GM04504 (cell line): ENCODE data around the gene KDM4D.
"Not testable (repeated sequence)": the region's sequence is repeated elsewhere in the genome, so short reads cannot be mapped to it uniquely, and the experiment has no call there.

Experiments
- DNase-seq: peaks from one replicate; pipeline ENCODE4 v3.0.0-alpha.2; 2012; ENCODE audit warnings: low read depth

Gene KDM4D

DNA sequence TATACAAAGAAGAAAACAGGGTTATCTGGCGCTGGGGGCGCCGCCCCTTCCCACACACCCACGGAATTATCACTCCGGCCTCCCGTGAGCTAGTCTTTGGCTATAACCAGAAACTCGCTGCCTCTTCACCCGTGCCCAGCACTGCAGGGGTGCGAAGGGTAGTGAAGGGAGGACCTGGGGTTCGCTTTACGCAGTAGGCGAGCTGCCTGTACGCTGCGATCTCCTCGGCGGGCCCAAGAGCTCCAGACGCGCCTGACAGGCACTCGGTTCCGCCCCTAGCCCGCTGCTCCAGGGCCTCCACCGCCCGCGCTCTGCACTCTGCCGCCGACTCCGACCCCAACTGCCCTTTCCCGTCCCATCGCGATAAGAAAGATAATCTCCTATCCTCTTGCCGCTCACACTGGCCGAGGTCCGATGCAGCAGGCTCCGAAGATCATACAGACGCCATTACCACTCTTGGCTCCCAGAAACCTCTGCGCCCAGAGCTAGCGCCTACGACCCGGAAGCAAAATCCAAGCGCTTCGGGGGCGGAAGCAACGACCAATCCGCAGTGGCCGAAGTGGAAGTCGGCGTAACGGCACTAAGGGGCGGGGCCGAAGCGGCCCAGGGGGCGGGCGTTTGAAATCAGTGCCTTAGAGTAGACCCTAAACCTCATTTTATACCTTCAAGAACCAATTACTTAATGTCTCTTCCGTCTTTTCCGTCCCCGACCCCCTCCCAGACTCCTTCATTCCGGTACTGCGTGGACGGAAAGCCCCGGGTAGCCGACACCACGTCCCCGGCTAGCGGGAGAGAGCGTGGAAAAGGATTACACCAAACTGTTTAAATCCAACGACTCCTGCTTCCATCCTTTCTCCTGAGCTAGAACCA, at the start of gene KDM4D, which contains the start of gene CWC15:
Gene KDM4D (plus strand): TSS at position 611 of the 870 bp plus-strand sequence. CDS start 23,664 bp downstream, outside the sequence.
Gene CWC15 (minus strand): TSS at position 458 of the 870 bp plus-strand sequence. CDS start 1,371 bp downstream, outside the sequence.
- DNase-seq = peak; percentile 83

DNA sequence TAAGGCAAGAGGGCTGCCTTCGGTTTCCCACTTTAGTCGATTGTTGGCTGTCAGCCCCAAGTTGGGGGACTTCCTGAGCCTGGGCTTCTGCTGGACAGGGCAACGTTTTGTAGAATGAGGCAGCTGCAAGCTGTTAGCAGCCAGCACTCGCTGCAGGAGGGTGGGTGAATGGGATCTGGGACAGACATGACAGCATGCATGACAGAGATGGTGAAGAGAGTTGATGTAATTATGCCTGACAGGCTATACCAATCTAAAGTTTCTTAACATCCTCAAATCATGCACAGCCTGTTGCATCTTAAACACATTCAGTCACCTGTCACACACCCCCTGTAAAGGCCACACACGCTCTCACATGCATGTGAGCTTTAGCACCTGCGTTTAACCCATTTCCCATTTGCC, 49.3 kb upstream of the KDM4D start:
- no peak for DNase-seq

DNA sequence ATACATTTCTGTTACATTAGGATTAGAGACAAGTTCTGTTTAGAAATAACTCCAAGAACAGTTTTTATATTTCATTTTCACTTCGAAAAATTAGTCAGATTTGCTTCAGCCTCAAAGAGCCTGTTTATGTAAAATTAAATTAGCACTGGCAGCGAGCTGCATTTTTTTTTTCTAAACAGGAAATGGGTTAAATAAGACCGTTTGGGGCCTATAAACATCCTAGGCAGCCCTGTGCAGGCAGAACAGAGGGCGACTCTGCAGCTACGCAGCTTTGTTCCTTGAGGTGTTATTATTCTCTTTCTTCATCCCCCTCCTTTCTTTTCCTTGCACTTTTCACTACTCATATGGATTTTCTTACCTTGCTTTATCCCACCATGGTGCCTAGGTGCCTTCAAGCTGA, 48.9 kb upstream of the KDM4D start:
- no peak for DNase-seq

DNA sequence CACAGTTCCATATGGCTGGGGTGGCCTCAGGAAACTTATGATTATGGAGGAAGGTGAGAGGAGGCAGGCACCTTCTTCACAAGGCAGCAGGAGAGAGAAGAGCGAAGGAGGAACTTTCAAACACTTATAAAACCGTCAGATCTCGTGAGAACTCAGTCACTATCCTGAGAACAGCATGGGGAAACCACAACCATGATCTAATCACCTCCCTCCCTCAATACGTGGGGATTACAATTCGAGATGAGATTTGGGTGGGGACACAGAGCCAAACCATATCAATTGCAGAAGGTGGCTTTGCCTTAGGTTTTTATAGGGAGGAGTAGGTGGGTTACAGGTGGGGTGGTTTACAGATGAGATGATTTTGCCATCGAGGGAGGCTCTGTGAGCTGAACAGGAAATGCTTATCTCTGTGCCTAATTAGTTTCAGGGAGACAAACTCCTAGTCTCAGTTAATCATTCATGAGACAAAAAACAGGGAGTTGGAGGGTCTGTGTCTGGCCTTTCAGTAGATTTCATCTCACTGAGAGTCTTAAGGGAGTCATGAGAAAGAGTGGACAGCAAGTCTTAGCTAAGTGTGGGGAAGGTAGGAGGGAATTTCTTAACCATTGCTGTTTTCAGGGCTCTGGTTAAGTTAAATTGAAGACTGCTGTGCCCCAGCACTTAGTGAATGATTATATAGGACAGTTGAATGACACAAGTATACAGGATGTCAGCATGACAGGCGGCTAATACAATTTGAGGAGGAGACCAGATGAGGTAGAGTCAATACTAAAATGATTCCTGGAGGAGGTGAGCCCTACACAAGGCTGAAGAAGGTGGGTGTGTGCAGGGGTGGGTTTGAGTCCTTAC, 47.9 kb upstream of the KDM4D start:
- DNase-seq = no peak

DNA sequence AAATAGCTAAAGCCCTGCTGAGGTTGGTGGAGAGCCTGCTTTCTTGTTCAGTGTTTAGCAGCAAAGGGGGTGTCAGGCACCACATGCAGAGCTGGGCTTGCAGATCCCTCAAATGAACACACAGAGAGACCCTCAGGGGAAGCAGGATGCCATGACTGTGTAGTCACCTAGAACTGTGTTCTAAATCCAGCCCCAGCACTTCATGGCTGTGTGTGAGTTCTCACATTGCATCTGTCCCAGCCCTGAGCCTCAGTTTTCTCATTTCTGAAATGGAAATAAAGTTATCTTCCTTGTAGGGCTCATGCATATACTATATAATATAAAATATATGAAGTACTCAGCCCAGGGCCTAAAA, 47.3 kb upstream of the KDM4D start:
- DNase-seq = no peak

DNA sequence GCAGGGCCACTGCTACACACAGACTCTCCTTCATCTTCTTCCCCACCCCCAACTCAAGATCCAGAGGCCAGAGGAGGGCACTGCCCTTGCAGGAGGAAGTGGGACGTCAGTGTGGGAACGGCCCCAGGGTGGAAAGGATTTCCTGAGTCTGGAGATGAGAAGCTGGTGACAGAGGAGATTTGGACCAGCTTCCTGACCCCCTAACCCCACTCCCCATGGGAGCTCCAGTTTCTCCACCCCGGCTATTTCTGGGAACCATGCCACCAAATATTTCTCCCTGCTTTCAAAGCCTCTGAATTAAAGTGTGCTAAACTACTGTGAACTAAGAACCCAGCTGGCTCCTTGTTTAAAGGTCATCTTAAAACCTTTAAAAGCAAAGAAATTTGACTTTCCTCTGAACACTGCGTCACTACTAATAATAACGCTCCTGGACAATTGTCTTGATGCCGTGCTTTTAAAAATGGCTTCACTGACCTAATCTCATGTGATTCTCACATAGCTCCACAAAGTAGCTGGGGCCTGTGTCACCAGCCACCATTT, 46.7 kb upstream of the KDM4D start:
- peak; percentile 95 for DNase-seq

DNA sequence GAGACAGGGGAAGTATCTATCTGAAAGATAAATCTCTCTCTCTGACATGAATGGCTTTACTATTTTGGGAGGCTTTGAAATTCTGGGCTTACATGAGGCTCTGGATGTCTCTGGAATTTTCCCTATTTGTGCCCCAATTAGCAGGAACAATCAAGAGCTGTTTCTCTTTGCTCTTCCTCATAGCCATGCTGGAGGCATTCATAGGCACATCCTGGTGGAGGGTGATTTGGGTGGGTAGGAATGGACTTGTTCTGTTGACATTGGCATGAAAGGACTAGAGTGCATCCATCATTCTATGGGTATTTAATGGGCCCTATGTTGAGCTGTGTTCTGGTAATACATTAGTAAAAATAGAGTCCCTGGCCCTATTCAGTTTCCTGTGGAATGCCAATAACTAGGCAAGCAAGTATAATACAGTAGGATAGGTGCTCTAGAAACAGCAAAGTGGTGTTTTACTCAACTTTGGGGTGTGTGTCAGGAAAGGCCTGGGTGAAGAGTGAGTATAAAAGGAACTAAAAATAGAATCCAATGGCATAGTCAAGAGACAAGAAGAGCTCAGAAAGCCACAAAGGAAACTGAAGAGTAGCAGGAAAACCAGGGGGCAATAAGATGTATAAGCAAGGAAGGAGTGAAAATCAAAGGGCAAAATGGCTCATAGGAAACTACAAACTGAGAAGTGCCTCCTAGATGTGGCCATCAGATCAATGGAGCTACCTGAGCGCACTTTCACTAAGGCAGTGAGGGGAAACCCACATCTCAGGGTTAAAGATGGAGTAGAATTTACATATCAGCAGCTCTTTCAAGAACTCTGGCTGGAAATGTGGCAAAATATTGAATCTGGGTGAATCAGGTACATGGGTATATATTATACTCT, 45.2 kb upstream of the KDM4D start:
- DNase-seq = no peak

DNA sequence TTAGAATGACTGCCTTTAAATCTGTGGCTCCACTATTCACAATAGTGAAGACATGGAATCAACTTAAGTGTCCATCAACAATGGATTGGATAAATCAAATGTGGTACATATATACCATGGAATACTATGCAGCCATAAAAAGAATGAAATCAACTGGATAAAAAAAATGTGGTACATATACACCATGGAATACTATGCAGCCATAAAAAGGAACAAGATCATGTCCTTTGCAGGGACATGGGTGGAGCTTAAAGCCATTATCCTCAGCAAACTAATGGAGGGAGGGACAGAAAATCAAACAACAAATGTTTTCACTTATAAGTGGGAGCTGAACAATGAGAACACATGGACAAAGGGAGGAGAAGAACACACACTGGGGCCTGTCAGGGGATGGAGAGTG, 41.4 kb upstream of the KDM4D start:
- not testable (repeated sequence) for DNase-seq

DNA sequence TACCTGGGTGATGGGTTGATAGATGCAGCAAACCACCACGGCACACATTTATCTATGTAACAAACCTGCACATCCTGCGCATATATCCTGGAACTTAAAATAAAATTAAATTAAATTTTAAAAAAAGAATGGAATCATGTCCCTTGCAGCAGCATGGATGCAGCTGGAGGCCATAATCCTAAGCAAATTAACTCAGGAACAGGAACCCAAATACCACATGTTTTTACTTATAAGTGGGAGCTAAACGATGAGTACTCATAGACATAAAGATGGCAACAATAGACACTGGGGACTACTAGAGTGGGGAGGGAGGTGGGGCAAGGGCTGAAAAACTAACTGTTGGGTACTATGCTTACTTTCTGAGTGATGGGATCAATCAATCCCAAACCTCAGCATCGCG, 41.0 kb upstream of the KDM4D start:
- DNase-seq = no peak

DNA sequence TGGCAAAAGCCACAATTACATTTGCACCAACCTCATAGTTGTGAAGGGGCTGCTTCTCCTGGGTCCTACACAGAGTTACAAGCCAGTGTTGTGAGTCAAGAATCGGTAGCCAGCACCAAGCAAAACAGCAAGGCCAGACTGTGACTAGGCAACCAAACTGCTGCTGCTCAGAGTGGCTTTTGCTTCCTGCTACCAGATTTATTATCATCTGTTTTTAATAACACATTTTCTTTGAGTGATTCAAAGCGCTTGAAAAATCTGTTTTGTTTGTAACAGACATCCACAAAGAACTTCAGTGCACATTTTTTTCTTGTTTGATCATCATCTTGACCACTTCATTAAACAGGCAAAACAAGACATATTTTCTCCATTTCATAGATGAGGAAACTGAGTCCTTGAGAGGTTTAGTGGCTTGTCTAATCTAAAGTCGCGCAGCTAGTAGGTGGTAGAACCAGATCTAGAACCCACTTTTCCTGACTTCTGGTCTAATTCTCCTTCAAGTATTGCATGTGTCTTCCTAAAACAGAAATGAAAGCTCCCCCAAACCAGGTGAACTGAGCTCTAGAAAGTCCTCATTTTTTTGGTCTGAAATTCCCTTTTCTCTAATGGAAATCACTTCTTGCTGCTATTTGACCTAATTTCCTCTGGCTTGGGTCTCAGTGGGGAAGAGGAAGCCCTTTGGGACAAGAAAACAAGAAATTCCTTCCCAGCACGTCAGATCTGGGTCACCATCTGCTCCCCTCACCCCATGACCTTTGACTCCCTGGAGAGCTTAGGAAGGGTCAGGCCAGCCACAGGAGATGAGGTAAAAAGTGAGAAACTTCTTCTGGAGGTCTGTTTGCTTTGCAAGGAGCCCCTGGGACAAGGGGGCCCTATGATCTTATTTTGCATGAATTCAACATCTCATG, 40.0 kb upstream of the KDM4D start:
- peak; percentile 94 for DNase-seq

DNA sequence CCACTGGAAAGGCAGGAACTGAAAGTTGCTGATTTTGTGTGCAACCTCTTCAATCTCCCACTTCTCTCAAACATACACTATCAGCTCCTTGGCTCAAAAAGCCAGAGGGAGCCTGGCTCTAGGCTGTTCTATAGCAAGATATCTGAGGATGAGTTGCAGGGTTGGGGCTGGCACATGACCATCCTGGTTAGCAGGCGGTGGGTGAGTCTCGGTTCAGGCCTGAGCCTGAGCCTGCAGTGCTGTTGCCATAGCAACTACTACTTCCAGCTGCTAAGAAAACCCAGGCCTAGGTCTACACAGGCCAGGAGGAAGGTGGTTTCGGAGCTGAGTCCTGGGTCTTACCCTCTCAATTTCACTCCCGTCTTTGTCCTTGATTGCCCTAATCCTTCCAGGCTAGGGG, 39.1 kb upstream of the KDM4D start:
- DNase-seq = no peak

DNA sequence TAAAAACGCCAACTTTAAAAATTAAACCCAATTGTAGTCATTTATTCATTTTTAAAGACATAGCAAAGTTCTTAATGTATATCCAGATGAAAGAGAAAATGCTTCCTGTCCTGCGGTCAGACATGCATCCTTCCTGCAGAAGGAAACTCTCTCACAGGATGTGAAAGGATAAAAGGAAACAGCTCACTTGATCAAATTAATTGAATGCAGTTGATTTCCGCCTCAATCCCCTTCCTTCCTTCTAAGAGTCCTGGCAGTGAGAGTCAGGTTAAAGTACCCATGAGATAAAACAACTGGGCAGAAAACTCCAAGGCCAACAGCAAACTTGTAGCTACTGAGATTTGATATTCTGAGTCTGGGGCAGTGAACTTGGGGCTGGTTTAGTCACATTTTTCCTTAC, 38.7 kb upstream of the KDM4D start:
- DNase-seq = no peak

DNA sequence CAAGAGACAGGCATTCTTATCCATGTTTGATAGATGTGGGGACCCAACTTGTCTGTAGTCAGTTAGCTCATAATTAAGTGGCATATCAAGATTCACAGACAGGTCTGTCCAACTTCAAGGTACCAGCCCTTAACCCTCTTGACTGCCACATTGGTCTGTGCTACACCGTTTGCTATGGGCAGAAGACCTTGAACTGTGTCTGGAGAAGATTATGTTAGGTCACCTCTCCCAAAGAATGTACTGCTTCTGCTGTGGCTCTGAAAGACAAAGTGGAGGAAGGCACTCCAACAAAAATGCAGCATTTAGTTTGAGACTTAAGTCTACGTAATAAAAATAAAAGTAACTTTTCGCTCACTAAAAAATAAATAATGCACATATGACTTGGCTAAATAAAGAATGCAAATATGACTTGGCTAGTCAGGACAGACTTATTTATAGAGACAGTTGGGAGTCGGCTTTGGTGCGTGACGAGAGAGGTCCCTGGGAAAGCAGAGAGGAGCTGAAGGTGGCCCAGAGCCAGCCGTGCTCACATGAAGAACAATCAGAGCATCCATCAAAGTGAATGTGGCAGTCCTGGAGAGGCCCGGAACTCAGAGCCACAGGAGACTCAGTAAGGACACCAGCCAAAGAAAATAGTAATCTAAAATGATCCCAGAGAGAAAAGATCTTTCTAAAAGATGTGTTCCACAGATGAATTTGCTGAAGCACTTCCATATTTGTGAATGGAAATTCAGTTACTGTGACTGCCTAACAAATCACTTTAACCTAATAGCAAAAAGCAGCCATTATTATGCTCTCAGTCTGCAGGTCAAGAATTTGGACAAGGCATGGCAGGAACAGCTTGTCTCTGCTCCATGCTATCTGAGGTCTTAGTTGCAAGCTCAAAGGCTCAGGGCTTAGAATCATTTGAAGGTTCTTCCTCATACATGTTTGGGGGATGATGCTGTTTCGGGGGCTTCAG, 35.1 kb upstream of the KDM4D start:
- DNase-seq = peak; percentile 88

DNA sequence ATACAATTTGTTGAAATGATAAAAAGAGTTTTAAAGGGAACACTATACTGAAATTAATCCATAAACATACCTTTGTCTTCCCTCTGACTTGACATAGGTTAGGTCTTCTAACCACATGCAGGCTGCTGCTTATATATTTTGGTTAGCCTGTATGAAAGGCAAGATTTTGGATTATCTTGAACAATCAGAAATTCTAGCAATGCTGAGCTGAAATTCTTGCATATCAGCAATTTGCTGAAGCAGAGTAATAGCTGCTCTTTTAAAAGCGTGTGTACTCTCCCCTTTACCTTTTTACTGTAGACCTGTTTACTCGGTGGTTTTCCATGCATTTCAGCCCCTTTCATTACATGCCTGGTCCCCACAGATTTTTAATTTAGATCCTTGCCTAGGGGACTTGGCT, 34.2 kb upstream of the KDM4D start:
- no peak for DNase-seq

DNA sequence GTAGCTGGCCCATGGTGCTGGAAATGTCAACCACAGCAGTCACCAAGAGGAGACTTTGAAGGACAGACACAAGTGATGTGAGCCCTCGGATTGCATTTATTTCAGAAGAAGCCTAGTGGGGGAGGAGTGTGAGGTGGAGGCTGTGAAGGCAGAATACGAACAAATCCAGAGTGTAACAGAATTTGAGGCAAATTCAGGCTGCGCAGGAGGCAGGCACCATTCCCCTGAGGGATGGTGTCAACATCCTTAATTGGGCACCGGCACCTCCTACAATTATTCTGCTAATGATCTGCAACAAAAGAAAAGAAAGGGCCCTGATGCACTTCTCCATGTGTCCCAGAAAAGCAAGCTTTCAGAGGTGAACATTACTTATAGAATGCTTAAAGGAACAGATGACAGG, 32.4 kb upstream of the KDM4D start:
- no peak for DNase-seq

DNA sequence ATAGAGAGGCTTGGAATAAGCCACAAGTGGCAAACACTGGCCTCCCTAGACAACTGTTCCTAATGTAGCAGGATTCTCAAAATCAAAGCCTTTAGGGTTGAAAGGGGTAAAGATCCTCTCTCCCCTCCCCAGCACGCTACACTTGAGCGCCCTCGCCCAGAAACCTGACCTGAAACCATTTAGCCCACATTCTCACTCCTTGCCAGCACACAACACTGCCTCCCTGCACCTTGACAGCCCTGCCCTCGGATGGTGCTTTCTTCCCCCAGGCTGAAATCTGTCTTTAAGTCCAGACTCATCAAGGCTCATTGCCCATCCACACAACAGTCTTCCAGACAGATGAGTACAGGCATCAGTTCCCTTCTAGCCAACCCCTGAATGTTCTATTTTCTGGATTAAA, 26.7 kb upstream of the KDM4D start:
- no peak for DNase-seq

DNA sequence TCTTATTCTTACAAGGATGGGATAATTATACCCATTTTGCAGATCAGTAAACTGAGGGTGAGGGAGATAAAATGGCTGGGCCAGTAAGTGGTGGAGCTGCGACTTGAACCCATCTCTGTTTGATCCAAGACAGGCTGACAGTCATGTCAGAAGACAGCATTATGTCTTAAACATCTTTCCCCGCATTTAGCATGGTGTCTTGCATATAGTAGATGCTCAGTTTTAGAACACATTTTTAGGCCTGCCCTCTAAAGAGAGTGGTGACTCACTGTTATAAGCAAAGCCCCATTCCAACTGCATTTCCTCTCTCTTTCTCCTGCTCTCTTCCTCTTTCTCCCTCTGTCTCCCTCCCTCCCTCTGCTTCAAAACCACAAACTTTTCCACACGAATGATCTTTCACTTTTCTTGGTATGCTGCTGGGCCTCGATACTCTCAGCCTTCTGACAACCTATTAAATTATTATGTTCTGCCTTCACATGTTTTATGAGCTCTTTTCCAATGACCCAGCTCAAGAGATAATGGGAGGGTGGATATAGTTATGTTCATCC, 25.4 kb upstream of the KDM4D start:
- peak; percentile 73 for DNase-seq

DNA sequence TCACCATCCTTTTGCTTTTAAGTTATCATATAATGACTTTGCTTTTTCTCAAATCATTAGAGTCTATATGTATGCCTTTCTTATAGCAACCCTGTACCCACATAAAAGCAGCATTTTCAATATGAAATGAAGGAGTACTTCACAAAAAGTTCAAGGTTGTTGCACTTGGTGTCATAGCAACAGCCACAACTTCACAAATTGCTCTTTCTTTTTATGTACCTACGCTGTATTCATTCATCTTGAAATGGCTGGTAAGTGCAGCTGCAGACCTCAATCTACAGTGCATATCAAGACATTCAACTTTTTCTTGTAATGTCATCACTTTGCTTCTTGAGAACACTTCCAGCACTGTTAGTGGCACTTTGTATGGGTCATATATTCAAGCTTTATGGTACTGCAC, 18.8 kb upstream of the KDM4D start:
- no peak for DNase-seq

DNA sequence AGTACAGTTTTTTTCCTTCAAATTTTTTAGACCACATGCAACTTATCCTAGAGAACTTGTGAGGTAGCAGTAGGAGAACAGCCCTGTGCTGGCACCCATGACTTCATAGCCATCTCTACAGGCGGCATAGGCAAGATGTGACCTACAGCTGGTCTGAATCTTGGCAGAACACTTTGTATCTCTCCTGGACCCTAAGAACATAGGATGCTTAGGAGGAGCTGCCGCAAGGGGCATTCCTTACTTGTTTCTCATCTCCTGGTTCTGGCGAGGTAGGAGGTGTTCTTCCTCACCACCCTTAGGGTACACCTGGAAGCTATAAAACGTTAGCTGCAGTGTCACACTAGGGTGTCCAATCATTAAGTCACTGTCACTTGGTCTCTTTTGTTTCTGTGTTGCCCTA, 16.5 kb upstream of the KDM4D start:
- DNase-seq = no peak
